Astrocyte (in vitro differentiated cells and primary cell): ENCODE data around the gene CMYA5. TPM values are rescaled to one million over a fixed set of nuclear protein-coding genes. Genes with fewer than 3 reads are reported as not detected.

Experiments used
- DNase-seq: peaks from one replicate; pipeline ENCODE4 v3.0.0-alpha.2; 2010; ENCODE audit warnings: low read depth
- FAIRE-seq: peaks from 2 replicates; lab custom pipeline; 2011; peaks lifted over from hg19 to GRCh38; lab: Jason Lieb, UNC
- H2AFZ ChIP-seq: 2 replicates; pipeline ENCODE4 v1.6.0; 2012; ENCODE audit warnings: low read depth, low read length, inconsistent platforms
- H3K27ac ChIP-seq: 2 replicates; pipeline ENCODE4 v1.5.1; 2011; ENCODE audit warnings: low read depth, low read length, inconsistent platforms
- H3K27me3 ChIP-seq: 2 replicates; pipeline ENCODE4 v1.6.0; 2011; ENCODE audit warnings: low read length, inconsistent platforms; ENCODE audit not compliant: insufficient read depth
- H3K36me3 ChIP-seq: 2 replicates; pipeline ENCODE4 v1.5.1; 2011; ENCODE audit warnings: low read length, inconsistent platforms; ENCODE audit not compliant: insufficient read depth
- H3K4me1 ChIP-seq: 2 replicates; pipeline ENCODE4 v1.5.1; 2011; ENCODE audit warnings: low read length, inconsistent platforms; ENCODE audit not compliant: insufficient read depth
- H3K4me2 ChIP-seq: 2 replicates; pipeline ENCODE4 v1.6.0; 2012; ENCODE audit warnings: low read length, inconsistent platforms
- H3K4me3 ChIP-seq: 2 replicates; pipeline ENCODE4 v1.5.1; 2011; ENCODE audit warnings: low read depth, mild to moderate bottlenecking, low read length, inconsistent platforms; ENCODE audit not compliant: insufficient read depth
- H3K79me2 ChIP-seq: 2 replicates; pipeline ENCODE4 v1.6.0; 2012; ENCODE audit warnings: mild to moderate bottlenecking, low read length, inconsistent platforms; ENCODE audit not compliant: insufficient read depth
- H3K9ac ChIP-seq: 2 replicates; pipeline ENCODE4 v1.6.0; 2012; ENCODE audit warnings: mild to moderate bottlenecking, low read length, inconsistent platforms
- H3K9me3 ChIP-seq: 2 replicates; pipeline ENCODE4 v1.5.1; 2012; ENCODE audit warnings: low read depth, mild to moderate bottlenecking, low read length, inconsistent platforms; ENCODE audit not compliant: insufficient read depth
- H4K20me1 ChIP-seq: 2 replicates; pipeline ENCODE4 v1.6.0; 2012; ENCODE audit warnings: low read length, inconsistent platforms; ENCODE audit not compliant: insufficient read depth
- H3K27ac Mint-ChIP-seq: one replicate; pipeline ENCODE4 v1.8.0; 2021; ENCODE audit warnings: mild to moderate bottlenecking, mixed read lengths; ENCODE audit not compliant: unreplicated experiment
- H3K27me3 Mint-ChIP-seq: one replicate; pipeline ENCODE4 v1.8.0; 2021; ENCODE audit warnings: low read depth, mixed read lengths; ENCODE audit not compliant: unreplicated experiment
- H3K36me3 Mint-ChIP-seq: one replicate; pipeline ENCODE4 v1.8.0; 2021; ENCODE audit warnings: low read depth, mixed read lengths; ENCODE audit not compliant: unreplicated experiment
- H3K4me1 Mint-ChIP-seq: one replicate; pipeline ENCODE4 v1.8.0; 2021; ENCODE audit warnings: low read depth, mixed read lengths; ENCODE audit not compliant: unreplicated experiment
- H3K4me3 Mint-ChIP-seq: one replicate; pipeline ENCODE4 v1.8.0; 2021; ENCODE audit warnings: mild to moderate bottlenecking, moderate library complexity, mixed read lengths; ENCODE audit not compliant: unreplicated experiment
- H3K9me3 Mint-ChIP-seq: one replicate; pipeline ENCODE4 v1.8.0; 2021; ENCODE audit warnings: mild to moderate bottlenecking, mixed read lengths; ENCODE audit not compliant: unreplicated experiment
- EZH2 ChIP-seq: IDR thresholded peaks from 2 replicates; pipeline ENCODE4 v1.6.1; 2012; ENCODE audit warnings: mild to moderate bottlenecking, low read length, inconsistent platforms; ENCODE audit not compliant: insufficient read depth
- total RNA-seq: library from RNA; stranded (reverse); gene quantifications from 2 replicates; pipeline ENCODE4 v1.2.1, GENCODE V29; 2021
- TF ChIP-seq, protein P1 (sequence below): IDR thresholded peaks from 2 replicates; pipeline ENCODE4 v1.5.1; 2011; ENCODE audit warnings: low read depth, mild to moderate bottlenecking, inconsistent platforms, low read length, moderate library complexity; ENCODE audit not compliant: insufficient read depth

CMYA5 gene
- total RNA-seq, 1 donor from 2014 or later = 1.2 TPM

DNA sequence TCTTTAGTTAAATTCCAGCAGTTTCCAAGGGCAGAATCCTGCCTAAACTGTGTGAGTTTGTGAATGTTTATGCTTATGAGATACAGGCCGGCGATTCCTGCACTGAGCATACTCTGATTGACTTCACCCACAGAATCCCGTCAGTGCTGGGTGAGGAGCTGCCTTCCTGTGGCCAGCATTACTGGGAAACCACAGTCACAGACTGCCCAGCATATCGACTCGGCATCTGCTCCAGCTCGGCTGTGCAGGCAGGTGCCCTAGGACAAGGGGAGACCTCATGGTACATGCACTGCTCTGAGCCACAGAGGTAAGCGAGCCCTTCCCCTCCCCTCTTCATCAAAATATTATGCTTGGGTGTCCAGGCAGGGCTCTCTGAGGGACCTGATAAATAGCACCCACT, 103.7 kb downstream of the CMYA5 start:
- Mint-ChIP-seq H3K27me3 (peaks cover 13% of the 10 kb centered on the region), H3K27ac (peak overlapping the region; percentile 4), H3K9me3 (peaks cover 4% of the 10 kb centered on the region), H3K36me3 (peaks cover 3% of the 10 kb centered on the region), H3K4me1 (peaks cover 10% of the 10 kb centered on the region), H3K4me3 (no peak overlapping the region)
- H3K4me2 ChIP-seq = no peak overlapping the region
- H3K36me3 ChIP-seq = no peaks in the 10 kb centered on the region
- H3K4me3 ChIP-seq = no peak overlapping the region
- H4K20me1 ChIP-seq = no peaks in the 10 kb centered on the region
- no peak overlapping the region for H3K27ac ChIP-seq
- DNase-seq = no peak
- FAIRE-seq = no peak
- H3K9ac ChIP-seq = no peak overlapping the region
- H3K27me3 ChIP-seq = no peaks in the 10 kb centered on the region
- H3K79me2 ChIP-seq = no peaks in the 10 kb centered on the region
- peaks cover 2% of the 10 kb centered on the region for H3K9me3 ChIP-seq
- no peak overlapping the region for H2AFZ ChIP-seq
- TF ChIP-seq, protein P1, sequence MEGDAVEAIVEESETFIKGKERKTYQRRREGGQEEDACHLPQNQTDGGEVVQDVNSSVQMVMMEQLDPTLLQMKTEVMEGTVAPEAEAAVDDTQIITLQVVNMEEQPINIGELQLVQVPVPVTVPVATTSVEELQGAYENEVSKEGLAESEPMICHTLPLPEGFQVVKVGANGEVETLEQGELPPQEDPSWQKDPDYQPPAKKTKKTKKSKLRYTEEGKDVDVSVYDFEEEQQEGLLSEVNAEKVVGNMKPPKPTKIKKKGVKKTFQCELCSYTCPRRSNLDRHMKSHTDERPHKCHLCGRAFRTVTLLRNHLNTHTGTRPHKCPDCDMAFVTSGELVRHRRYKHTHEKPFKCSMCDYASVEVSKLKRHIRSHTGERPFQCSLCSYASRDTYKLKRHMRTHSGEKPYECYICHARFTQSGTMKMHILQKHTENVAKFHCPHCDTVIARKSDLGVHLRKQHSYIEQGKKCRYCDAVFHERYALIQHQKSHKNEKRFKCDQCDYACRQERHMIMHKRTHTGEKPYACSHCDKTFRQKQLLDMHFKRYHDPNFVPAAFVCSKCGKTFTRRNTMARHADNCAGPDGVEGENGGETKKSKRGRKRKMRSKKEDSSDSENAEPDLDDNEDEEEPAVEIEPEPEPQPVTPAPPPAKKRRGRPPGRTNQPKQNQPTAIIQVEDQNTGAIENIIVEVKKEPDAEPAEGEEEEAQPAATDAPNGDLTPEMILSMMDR = no peak
- no peaks in the 10 kb centered on the region for H3K4me1 ChIP-seq

- DNase-seq (no peak), FAIRE-seq (no peak)
- Mint-ChIP-seq H3K27ac (peak overlapping the region; percentile 4), H3K4me3 (no peak overlapping the region), H3K9me3 (peaks cover 6% of the 10 kb centered on the region), H3K27me3 (peaks cover 13% of the 10 kb centered on the region), H3K4me1 (peaks cover 10% of the 10 kb centered on the region), H3K36me3 (peaks cover 3% of the 10 kb centered on the region)
- H3K36me3 ChIP-seq = no peaks in the 10 kb centered on the region
- no peak overlapping the region for H3K4me3 ChIP-seq
- no peaks in the 10 kb centered on the region for H3K27me3 ChIP-seq
- H3K4me2 ChIP-seq = no peak overlapping the region
- H3K4me1 ChIP-seq = no peaks in the 10 kb centered on the region
- TF ChIP-seq EZH2 = no peak
- TF ChIP-seq, protein P1 = no peak
- no peak overlapping the region for H2AFZ ChIP-seq
- no peaks in the 10 kb centered on the region for H3K79me2 ChIP-seq
- H3K9me3 ChIP-seq = peaks cover 2% of the 10 kb centered on the region
- no peak overlapping the region for H3K9ac ChIP-seq
- no peaks in the 10 kb centered on the region for H4K20me1 ChIP-seq
- H3K27ac ChIP-seq = no peak overlapping the region
Measured at GRCh38 chr5:79793722-79794121, 104.1 kb downstream of the CMYA5 start.

DNA sequence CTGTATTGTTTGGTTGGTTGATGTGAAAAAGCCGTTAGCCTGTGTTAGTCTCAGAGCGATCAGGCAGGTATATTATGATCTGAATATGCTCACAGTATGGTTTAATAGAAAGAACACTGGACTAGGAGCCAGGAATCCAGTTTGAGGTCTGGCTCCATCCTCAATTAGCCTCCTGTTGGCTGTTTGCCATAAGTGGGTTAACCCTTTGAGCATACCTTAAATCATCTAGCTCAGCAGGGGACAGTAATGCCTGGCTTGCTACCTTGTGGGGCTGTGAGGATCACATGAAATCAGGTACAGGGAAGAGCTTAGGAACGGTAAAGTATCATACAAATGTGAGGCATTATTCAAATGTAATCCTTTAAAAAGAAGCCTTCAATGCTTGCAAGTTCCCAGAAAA, 104.7 kb downstream of the CMYA5 start:
- no peak overlapping the region for H3K4me3 Mint-ChIP-seq
- Histone ChIP-seq H3K27me3 (no peaks in the 10 kb centered on the region), H4K20me1 (no peaks in the 10 kb centered on the region), H3K9me3 (peaks cover 2% of the 10 kb centered on the region), H3K4me2 (no peak overlapping the region), H2AFZ (no peak overlapping the region), H3K27ac (no peak overlapping the region), H3K9ac (no peak overlapping the region), H3K4me1 (no peaks in the 10 kb centered on the region), H3K4me3 (no peak overlapping the region), H3K36me3 (no peaks in the 10 kb centered on the region), H3K79me2 (no peaks in the 10 kb centered on the region)
- peaks cover 3% of the 10 kb centered on the region for H3K36me3 Mint-ChIP-seq
- H3K27ac Mint-ChIP-seq = no peak overlapping the region
- FAIRE-seq = no peak
- DNase-seq = no peak
- peaks cover 10% of the 10 kb centered on the region for H3K4me1 Mint-ChIP-seq
- TF ChIP-seq, protein P1 = no peak
- TF ChIP-seq EZH2 = no peak
- peaks cover 2% of the 10 kb centered on the region for H3K9me3 Mint-ChIP-seq
- peaks cover 13% of the 10 kb centered on the region for H3K27me3 Mint-ChIP-seq
